AG10803 (cell line): Measurements from ENCODE around the gene ZDHHC15.
A peak's percentile ranks its signal among the peaks of the same experiment; 100 is the strongest.
"Not testable (repeated sequence)": the region's sequence is repeated elsewhere in the genome, so short reads cannot be mapped to it uniquely, and the experiment has no call there.

Experiments used
- DNase-seq: peaks from one replicate; pipeline ENCODE4 v3.0.0; 2010; ENCODE audit warnings: low read depth
- H3K4me3 ChIP-seq: 2 replicates; pipeline ENCODE4 v1.5.1; 2011; ENCODE audit warnings: mild to moderate bottlenecking, low read length, control low read depth
- CTCF ChIP-seq: conservative IDR thresholded peaks from 2 replicates; pipeline ENCODE4 v1.5.1; 2011; ENCODE audit warnings: mild to moderate bottlenecking, low read length, control low read depth, inconsistent platforms

The ZDHHC15 gene

GRCh38 chrX:75522565-75523431, at the start of gene ZDHHC15:
Gene ZDHHC15 (minus strand): TSS chrX:75523037. CDS start chrX:75523024, 13 bp downstream.
- DNase-seq, result peak; percentile 4
- no peak for TF ChIP-seq CTCF
- H3K4me3 ChIP-seq, result peak within 1 kb of the TSS; percentile 54

GRCh38 chrX:75560544-75560943, 37.7 kb upstream of the ZDHHC15 start:
- not testable (repeated sequence) for DNase-seq, H3K4me3 ChIP-seq

- peak; percentile 1 for DNase-seq
- H3K4me3 ChIP-seq, result no peak overlapping the region
- no peak for TF ChIP-seq CTCF
Observed at GRCh38 chrX:75547783-75548182, 24.9 kb upstream of the ZDHHC15 start.

GRCh38 chrX:75546724-75547511, 24.1 kb upstream of the ZDHHC15 start:
- DNase-seq, result no peak
- H3K4me3 ChIP-seq, result no peak overlapping the region
- TF ChIP-seq CTCF, result no peak

GRCh38 chrX:75544786-75545185, 21.9 kb upstream of the ZDHHC15 start:
- TF ChIP-seq CTCF, result no peak
- H3K4me3 ChIP-seq, result no peak overlapping the region
- no peak for DNase-seq

- DNase-seq, result no peak
- TF ChIP-seq CTCF, result no peak
- H3K4me3 ChIP-seq, result no peak overlapping the region
Observed at GRCh38 chrX:75483933-75484332, 38.9 kb downstream of the ZDHHC15 start.

GRCh38 chrX:75461780-75462179, 61.1 kb downstream of the ZDHHC15 start:
- DNase-seq, H3K4me3 ChIP-seq: not testable (repeated sequence)
